GM18858 (cell line): Measurements from ENCODE around the gene EXOC4.

Experiments
- ATAC-seq: cut with Tn5 transposase; IDR thresholded peaks from one replicate; pipeline ENCODE4 v1.9.1; 2021; ENCODE audit not compliant: unreplicated experiment

Gene EXOC4

DNA sequence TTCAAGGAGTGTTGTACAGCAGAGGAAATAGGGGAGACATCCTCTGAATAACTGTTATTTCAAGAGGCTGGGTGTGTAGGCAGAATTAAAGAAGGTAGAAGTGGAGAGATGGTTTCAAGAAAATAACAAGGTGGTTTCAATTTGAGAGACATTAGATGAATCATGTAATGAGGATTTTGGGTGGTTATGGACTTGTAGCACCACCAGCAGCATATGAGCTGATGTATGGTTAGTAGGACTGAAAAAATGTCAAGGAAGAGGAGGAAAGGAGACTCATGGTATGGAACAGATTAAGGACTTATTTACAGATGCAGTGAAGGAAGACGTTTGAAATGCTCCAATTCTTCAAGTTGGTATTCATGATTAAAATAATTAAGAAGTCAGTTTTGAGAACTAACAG, 166.2 kb downstream of the EXOC4 start:
- ATAC-seq, result no peak

GRCh38 chr7:133423618-133424017, 170.7 kb downstream of the EXOC4 start:
- ATAC-seq, result no peak

- no peak for ATAC-seq
Observed at GRCh38 chr7:133428326-133428725, 175.4 kb downstream of the EXOC4 start.

- no peak for ATAC-seq
Observed at GRCh38 chr7:133428876-133429275, 176.0 kb downstream of the EXOC4 start.

DNA sequence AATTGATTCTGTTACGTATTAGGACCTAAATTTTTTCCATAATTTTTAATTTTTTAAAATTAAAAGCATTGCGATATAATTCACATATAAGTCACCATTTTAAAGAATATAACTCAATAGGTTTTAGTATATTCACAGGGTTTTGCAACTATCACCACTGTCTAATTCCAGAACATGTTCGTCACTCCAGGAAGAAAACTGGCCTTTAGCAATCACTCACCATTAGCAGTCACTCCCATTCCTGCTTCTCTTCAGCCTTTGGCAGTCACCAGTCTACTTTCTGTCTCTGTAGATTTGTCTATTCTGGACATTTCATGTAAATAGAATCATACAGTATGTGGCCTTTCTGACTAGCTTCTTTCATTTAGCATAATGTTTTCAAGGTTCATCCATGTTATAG, 176.5 kb downstream of the EXOC4 start:
- ATAC-seq, result no peak

- ATAC-seq, result no peak
Observed at GRCh38 chr7:133431134-133431724, 178.4 kb downstream of the EXOC4 start.

DNA sequence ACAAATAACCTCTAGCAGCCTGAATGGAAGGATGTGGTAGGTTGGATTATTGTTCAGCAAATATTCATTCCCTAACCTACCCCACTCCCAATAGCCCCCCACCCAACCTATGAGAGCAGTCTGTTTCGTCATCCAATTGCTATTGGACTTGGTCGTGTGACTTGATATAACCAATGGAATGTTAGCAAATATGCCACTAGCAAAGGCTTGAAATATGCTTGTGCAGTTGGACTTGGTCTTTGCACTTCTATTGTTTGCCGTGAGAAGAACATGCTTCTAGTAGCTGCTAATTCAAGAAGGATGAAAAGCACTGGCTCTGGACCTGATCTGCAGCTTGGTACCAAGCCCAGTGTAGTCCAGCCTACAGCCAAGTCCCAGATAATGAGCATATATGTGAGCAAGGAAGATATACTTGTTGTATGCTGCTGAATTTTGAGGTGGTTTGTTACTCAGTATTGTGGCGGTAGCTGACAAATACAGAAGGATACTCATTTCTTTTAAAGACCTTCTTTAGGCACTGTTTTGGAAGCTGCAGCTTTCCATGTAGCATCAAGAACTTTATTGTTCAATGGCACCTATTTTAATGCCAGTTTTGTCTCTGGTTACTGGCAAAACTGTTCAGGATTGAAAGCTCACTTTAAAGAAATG, 180.4 kb downstream of the EXOC4 start:
- ATAC-seq, result no peak

DNA sequence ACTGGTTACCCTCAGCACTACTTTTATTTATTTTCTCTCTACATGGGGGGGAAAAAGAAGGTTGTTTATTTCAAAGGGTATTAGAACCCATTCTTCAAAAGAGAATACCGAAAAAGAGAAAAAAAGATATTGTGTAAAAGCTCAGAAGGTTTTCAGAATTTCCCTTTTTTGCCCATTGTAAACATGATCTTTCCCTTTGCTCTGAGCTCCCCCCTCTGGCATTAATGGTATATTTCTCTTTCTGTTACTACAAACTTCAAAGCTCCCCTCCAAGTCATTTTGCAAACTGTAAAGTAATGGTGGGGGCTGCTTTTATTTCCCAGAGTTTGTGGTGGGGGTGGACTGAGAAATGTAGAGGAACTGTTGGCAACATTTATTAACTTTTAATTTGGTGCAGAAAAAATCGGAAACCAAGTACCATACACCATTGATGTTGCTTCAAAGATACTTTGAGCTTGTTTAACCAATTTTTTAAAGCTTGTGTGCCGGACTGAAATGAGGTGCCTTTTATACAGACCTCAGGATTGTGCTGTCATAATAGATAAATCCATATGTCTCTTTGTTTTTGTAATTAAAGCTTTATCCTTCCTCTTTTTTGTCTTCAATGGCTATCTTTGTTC, 181.5 kb downstream of the EXOC4 start:
- ATAC-seq, result no peak

GRCh38 chr7:133436014-133436428, 183.1 kb downstream of the EXOC4 start:
- no peak for ATAC-seq

DNA sequence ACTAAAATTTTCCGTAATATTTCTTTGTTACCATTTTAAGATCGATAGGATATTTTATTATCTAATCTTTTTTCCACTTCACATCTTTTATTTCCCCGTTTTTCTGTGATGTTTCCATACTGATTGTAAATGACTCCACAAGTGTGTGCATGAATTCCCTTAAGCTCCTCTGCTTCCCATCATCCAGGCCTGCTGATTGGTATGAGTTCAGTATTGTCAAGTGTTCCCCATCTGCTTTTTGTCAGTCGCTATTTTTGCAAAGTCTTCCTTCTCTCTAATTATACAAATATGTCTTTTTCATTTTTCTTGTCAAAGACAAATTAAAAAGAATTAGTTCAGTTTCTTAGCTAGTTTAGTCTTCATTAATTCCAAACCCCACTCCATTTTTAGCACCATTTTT, 184.7 kb downstream of the EXOC4 start:
- no peak for ATAC-seq

DNA sequence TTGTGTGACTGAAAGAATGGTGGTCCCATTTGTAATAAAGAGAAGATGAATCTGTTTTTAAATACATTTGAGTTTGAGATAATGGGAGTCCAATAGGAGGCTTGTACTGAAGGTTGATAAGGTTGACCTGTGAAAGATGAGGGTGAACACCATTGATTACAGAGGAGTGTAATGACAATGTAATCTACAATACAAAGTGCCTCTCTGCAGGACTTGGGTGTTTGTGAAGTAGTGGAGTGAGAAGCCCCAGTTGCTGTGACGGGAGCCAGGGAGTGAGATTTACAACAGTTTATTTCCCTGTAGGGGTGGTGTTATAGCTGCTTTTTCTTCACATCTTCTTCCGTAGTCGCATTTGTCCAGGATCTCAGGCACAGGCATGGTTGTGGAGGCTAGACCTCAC, 189.9 kb downstream of the EXOC4 start:
- no peak for ATAC-seq

DNA sequence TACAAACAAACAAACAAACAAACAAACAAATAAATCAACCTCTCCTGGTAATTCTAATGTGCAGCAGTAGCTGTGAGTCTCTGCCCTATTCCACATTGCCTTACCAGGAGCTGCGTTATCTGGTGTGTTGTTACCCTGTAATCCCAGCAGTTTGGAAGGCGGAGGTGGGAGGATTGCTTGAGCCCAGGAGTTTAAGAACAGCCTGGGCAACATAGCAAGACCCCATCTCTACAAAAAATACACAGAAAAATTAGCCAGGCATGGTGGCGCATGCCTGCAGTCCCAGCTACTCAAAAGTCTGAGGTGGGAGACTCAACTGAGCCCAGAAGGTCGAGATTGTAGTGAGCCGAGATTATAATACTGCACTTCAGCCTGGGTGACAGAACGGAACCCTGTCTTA, 192.7 kb downstream of the EXOC4 start:
- no peak for ATAC-seq

- ATAC-seq, result no peak
Observed at GRCh38 chr7:133448012-133448411, 195.1 kb downstream of the EXOC4 start.

GRCh38 chr7:133452577-133452976, 199.7 kb downstream of the EXOC4 start:
- ATAC-seq, result no peak

GRCh38 chr7:133458688-133459087, 205.8 kb downstream of the EXOC4 start:
- ATAC-seq, result no peak

- no peak for ATAC-seq
Observed at GRCh38 chr7:133461421-133461820, 208.5 kb downstream of the EXOC4 start.

GRCh38 chr7:133475655-133476054, 222.8 kb downstream of the EXOC4 start:
- ATAC-seq, result no peak

DNA sequence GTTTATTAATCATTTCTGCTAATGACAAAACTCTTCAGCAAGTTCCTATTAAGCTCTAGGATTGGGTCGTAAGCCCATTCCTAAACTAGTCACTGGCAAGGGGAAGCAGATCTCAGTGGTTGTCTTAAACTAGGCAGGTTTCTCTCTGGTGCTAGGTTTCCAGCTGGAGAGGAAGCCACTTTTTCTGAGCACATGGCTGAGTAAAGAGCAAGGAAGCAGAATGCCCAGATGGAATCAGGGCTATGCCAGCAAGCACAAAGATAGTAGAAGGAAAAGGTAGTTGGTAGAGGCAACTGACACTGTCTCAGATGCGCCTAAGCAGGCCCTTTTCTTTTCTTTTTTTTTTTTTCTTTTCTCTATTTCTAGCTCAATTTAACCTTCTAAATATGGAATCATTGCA, 224.9 kb downstream of the EXOC4 start:
- no peak for ATAC-seq

DNA sequence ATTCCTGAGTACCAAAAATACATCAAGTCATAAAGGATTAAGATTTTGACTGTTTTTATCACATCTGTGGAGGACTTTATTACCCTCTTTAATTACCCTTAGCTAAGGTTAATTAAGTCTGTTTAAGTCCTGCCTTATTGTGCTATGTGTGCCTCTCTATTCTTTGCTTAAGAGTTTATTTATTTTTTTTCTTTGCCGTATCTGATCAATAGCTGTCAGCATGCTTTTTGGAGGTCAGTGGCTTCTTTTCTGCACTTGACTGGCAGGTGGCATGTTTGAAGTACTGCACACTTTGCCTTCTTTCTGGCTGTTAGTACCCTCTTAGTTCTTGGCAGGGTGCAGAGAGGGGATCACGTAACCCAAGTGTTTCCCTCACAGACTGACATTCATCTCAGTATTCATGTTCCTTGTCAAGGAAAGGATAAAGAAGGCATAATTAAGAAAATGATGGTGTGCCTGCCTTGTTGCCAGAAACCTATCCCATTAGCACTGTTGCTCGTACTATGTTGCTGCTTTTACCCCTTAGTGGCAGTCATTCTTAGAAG, 225.8 kb downstream of the EXOC4 start:
- ATAC-seq, result no peak

DNA sequence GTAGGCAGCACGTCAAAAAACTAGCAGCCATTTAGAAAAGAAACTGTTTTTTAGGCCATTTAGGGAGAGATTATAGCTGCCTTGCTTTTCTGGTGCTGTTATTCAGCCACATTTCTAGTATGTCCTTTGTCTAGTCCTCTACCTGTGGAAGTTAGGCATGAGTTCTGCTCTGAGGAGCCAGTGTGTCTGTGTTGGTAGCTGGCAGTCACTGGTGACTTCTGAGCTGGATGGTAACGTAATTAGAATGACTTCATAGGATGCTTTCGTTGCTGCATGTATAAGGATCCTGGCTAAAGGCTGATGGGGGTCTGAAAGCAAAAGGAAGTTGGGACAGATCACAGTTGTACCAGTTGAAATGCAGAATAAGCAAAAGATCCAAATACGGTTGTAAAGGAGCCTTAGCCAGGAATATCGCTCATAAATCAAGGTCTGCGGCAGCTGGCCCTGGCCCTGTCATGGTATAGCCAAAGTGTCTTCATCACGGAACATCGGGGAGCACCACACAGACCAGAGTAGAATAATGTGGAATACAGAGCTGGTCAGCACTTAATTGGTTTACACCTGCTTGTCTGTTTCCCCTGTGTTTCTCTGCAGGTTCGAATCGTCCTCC, 226.7 kb downstream of the EXOC4 start:
- no peak for ATAC-seq

GRCh38 chr7:133480868-133481267, 228.0 kb downstream of the EXOC4 start:
- ATAC-seq, result no peak

- no peak for ATAC-seq
Observed at GRCh38 chr7:133481676-133482075, 228.8 kb downstream of the EXOC4 start.
